Endothelial cell of hepatic sinusoid (primary cell): Measurements from ENCODE around the gene CACNA1H.

Source experiments
- in situ Hi-C: cut with HindIII; loops from 2 replicates; pipeline ENCODE4 v1.10.0; 2017; ENCODE audit warnings: low sequenced_read_pairs

The CACNA1H gene

DNA sequence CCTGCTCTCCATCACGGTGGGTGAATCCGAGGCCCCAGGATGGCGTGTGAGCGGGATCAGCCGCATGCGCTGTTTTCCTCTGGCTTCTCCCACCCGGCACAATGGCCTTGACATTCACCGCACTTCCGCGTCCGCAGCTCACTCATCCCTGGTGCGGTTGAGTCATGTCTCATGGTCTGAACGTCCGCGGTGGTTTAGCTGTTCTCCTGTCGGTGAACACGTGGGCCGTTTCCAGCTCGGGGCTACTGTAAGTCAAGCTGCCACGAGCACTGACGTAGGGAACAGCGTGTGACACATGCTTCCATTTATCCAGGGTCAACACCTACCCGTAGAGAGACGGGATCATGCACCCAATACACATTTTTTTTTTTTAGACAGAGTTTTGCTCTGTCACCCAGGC is 15.3 kb upstream of the CACNA1H start:
- in situ Hi-C loops = loop anchor here (25.0 kb wide), 1 partner anchor 250 kb away; no protein-coding TSS in a partner anchor

DNA sequence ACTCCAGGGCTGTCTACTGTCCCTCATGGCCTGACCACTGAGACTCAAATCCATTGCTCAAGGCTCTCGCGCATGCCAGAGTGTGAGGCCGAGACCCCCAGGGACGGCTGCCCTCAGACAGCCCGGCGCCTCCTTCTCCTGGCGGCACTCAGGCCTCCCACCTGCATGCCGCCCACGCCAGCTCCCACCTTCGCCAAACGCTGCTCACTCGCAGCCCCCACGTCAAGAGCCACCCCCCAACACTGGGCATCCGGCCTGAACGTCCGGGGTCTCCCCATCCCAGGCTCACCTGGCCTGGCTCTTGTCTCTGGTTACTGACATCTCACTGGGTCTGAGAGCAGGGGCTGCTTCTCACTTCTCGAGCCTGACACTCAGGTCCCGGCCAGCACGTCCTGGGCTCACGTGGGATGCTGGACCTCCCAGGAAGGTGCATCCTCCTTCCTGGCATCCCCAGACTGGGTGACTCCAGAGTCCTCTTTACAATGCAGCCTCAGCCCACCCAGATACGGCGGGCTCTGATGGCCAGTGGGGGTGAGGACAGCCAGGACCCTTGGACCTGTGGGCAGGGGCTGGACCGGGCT is 12.2 kb upstream of the CACNA1H start:
- in situ Hi-C loops = loop anchor here (10.0 to 25.0 kb wide), 3 partner anchors 106 to 306 kb away; no protein-coding TSS in a partner anchor

DNA sequence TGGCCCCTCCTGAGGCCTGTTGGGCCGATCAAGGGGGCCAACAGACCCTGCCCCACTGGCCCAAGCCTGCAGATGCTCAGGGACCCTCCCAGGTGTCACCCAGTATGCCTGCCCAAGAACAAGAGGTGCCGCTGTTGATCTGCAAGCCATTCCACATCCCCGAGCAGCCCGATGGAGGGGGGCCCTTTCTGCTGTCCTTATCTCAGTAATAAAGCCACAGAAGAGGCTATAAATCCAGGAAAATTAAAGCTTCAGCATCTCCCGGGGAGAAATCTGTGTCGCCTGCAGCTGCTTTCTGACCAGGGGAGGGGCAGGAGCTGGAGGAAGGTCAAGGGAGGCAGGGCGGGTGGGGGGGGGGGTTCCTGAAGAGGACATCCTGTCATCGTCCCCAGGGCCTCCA is 11.7 kb upstream of the CACNA1H start:
- in situ Hi-C loops = loop anchor here (10.0 to 25.0 kb wide), 3 partner anchors 106 to 306 kb away; no protein-coding TSS in a partner anchor

DNA sequence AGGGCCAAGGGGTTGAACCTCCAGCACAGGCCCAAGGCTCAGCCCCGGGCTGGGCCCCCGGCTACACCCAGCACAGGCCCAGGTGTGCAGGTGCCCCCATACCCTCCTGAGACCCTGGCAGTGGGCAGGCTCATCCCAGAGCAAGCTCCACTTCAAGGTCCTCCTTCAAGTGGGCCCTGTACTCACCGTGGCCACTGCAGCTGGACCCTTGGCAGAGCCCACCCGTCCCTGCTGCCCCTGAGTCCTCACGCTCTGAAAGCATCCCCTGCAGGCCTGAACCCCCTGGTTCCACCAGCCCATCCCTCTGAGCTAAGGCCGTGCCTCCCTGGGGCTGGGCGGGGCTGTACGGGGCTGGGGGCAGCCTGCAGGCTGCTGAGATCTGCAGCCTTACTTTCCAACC is 11.2 kb upstream of the CACNA1H start:
- in situ Hi-C loops = loop anchor here (10.0 to 25.0 kb wide), 3 partner anchors 107 to 307 kb away; no protein-coding TSS in a partner anchor

DNA sequence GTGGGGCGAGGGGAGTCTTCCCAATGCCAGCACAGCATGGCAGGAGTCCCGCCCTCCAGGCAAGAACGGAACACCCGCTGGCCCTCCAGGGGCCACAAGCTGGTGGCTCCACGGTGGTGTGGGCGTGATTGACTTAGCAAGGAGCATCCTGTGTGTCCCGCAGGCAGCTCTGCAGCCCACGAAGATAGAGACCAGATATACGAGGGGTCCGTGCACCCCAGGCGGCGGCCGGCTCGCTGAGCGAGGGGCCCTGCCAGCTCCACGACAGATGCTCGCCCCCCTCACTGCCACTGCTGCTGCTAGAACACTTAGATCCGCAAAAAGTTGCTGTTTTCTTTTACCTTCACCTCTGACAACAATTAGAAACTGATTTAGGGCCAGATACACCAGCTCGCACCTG is 10.0 kb upstream of the CACNA1H start:
- in situ Hi-C loops = loop anchor here (10.0 to 25.0 kb wide), 3 partner anchors 108 to 308 kb away; no protein-coding TSS in a partner anchor

DNA sequence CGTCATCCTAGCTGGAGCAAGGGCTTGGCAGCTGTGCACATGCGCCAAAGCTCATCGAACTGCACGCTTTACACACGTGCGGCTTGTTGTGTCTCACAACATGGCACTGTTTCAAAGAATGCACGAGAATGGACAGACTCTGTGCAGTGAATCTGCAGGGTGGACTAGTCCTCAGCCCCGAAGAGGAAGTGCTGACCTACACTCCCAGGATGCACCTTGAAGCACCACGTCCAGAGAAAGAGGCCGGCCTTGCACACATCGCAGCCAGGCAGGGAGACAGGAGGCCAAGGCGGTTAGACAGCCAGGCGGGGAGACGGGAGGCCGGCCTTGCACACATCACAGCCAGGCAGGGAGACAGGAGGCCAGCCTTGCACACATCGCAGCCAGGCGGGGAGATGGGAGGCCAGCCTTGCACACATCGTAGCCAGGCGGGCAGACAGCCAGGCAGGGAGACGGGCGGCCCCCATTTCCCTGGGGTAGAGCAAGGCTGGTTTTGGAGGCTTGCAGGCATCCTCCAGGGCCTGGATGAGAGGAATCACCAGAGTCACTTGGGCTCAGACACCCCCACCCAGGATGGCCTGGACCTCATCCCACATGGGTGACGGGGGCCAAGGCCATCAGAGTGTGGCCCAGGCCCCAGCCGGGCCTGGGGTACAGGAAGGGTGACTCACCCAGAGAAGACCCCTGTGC is 9.0 kb upstream of the CACNA1H start:
- in situ Hi-C loops = loop anchor here (10.0 to 25.0 kb wide), 3 partner anchors 109 to 309 kb away; no protein-coding TSS in a partner anchor

DNA sequence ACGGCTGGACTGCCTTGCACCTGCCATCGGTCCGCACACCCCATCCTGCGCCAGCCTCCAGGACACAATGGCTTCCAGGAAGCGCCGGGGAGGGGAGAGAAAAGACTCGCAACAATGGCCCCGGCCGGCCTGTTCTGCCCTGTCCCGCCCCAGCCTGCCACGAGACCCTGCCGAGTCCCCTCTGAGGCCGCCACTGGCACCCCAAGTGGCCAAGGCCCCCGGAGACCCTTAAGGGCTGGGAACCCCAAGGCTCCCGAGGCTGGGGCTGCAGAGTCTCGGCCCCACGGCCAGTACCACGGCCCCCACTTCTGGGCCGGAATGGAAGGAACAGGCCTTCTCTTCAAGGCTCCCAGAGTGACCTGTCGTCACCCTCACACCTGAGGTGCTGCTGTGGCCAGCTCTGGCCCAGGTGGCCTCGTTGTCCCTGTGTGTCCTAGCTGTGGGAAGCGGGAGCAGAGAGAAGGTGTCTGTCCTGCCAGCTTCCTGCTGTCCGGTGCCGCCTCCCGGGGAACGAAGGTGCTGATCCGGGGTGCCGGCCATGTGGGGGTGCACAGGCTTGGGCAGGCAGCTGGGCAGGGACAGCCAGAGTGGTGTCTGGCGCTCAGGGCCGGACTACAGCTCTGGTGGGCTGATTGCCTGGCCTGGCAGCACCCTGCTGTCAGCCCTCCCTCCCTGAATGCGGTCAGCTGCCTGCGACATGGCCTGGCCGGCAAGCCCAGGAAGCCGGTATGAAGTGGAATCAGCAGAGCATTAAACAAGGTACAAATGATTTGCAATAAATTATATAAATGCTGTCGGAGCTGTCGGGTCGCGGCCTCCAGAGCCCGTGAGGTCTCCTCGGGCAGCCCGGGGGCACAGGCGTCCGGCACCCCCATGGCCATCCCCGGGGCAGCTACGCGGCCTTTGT is 8.2 kb upstream of the CACNA1H start:
- in situ Hi-C loops = loop anchor here (10.0 to 25.0 kb wide), 3 partner anchors 110 to 310 kb away; no protein-coding TSS in a partner anchor

DNA sequence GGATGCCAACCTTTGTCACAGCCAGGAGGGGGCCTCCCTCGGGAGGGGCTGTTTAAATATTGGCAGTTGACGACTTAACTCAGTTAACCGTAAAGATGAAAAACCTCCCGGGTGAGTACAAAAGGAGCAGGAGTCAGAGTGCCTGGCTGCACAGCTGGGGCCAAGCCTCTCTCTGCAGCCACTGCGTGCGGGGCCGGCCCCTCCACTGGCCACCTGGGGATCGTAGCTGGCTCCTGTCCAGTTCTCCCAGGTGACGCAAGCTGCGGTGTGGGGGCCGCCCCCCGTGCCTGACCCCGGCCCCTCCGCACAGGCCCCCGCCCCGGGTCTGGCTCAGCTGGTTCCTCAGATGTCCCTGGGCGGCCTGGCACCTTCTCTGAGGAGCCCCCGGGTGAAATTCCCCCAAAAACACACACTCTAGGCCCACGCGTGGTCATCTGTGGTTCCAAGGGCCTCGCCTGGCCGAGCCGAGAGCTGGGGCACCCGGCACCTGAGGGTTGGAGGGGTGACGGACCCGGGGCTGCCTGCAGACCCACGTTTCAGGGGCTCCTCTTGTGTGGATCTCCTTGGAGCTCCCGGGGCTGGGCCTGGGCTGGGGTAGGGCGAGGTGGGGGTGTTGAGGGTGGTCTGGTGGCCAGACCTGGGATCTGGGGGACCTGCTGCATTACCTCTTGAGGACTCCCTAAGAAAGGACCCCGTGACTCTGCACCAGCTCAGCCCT is 7.4 kb upstream of the CACNA1H start:
- in situ Hi-C loops = loop anchor here (10.0 to 25.0 kb wide), 3 partner anchors 111 to 311 kb away; no protein-coding TSS in a partner anchor

DNA sequence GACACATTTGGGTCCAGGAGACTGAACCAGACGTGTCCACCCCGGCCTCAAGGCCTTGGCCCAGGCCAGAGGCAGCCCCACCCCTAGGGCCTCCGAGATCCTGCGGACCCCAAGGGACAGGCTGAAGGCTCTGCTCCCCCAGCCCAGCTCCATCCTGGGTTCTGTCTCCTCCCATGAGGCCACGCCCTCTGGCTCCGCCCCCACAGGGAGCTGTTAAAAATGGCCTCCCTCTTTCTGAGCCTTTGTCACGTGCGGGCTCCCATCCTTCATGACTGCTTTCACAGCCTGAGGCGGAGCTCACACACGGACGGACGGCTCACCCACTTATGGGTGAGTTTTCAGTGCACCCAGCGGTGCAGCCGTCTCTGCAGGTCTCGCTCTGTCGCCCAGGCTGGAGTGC is 6.5 kb upstream of the CACNA1H start:
- in situ Hi-C loops = loop anchor here (10.0 to 25.0 kb wide), 3 partner anchors 112 to 312 kb away; no protein-coding TSS in a partner anchor

DNA sequence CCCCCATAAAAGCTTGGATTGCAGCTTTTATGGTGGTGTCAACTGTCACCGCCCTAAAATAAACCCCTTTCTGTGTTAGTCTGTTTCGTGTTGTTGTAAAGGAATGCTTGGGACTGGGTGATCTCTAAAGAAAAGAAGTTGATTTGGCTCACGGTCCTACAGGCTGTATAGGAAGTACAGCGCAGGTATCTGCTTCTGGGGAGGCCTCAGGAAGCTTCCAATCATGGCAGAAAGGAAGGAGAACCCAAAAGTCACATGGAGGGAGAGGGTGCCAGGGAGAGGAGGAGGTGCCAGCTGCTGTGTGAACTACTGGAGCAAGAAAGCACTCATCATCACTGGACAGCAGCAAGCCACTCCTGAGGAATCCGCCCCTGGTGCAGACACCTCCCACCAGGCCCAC is 5.9 kb upstream of the CACNA1H start:
- in situ Hi-C loops = loop anchor here (10.0 to 25.0 kb wide), 3 partner anchors 112 to 312 kb away; no protein-coding TSS in a partner anchor

DNA sequence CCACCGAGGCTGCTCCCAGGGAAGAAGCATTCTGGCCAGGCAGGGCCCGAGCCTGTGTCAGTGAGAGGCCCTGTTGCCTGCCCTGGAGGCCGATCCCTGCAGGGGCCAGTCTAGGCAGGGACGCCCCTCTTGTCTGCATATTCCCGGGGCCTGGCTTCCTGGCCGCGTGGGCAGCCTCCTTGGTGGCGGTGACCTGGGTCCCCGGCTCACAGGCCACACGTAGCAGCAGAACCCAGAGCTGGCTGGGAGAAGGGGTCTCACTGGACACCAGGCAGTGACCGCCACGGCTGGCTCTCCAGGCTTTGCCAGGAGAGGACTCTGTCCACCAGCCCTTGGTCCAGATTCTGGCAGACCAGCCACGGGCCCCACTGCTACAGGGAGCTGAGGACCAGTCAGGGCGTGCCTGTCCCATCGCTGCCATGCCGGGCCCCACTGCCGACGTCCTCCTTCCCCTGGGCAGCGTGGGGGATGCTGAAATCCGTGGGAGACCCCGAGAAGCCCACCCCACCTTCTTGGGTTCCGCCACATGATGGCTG is 3.7 kb upstream of the CACNA1H start:
- in situ Hi-C loops = loop anchor here (10.0 to 25.0 kb wide), 3 partner anchors 114 to 314 kb away; no protein-coding TSS in a partner anchor

DNA sequence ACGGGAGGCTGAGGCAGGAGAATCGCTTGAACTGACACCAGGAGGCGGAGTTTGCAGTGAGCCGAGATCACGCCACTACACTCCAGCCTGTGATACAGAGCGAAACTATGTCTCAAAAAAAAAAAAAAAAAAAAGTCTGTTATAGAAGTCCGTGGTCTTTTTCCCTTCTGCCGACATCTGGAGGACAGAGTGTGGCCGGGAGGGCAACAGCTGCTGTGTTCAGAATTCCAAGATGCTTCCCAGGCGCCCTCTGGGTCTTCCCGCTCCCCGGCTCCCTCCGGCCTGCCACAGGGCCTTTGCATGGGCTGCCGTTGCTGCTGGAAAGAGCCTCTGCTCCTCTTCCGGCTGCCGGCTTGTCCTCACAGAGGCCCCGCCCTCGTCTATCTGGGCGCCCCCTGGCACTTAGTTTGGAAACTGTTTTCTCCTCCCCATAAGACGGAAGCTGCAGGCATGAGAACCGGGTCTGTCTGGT is 2.4 kb upstream of the CACNA1H start:
- in situ Hi-C loops = no loop called here

DNA sequence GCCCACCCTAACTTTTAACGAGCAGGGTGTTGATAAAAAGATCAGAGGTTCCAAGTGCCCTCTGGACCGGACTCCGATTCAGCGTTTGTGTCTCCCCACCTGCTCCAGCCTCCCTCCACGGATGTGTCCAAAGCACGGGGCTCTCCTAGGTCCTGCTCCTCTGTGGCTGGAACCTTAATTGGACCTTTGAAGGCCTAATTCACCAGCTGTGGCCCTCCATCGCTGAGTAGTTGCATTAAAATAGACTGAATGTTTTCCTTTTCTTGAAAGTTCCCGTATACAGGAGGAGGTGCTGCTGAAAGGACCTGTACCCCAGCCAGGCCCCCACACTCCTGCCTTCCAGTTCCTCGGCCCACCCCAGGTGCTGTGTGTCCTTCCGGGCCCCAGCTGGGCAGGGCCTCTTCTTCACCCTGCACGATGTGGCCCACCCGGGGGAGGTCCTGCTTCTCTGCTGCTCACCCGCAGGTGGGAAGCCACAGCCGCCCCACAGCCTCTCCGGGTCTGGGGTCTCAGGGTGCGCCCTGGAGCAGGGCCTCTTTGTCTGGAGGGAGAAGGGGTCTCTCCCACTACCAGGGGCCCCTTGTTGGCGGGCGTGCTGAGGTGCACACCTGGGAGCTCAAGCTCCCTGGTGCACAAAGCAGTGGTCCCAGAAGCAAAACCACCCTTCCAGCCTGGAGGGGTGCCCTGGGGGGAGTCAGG is 1.3 kb upstream of the CACNA1H start:
- in situ Hi-C loops = no loop called here

DNA sequence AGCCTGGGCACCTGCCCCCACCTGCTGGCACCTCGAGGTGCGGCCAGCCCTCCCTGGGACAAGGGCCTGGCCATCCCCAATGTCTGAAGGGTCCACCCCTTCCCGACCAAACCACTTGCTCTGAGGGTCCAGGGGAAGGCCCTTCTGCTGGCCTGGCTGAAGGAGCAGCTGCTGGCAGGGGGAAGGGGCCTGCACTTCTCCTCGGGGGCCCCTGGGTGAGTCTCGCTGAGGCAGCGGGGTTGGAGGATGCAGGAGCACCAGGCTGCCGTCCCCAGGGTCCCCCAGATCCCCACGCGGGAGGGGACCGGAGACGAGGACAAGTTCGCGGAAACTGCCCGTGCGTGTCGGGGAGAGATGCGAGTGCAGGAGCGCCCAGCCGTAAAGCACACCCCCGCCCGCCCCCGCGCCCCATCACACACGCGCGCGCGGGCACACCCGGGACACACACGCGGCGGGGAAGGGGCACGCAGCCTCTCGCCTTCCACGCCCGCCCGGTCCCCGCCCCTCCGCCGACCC is 725 bp upstream of the CACNA1H start:
- in situ Hi-C loops = no loop called here

DNA sequence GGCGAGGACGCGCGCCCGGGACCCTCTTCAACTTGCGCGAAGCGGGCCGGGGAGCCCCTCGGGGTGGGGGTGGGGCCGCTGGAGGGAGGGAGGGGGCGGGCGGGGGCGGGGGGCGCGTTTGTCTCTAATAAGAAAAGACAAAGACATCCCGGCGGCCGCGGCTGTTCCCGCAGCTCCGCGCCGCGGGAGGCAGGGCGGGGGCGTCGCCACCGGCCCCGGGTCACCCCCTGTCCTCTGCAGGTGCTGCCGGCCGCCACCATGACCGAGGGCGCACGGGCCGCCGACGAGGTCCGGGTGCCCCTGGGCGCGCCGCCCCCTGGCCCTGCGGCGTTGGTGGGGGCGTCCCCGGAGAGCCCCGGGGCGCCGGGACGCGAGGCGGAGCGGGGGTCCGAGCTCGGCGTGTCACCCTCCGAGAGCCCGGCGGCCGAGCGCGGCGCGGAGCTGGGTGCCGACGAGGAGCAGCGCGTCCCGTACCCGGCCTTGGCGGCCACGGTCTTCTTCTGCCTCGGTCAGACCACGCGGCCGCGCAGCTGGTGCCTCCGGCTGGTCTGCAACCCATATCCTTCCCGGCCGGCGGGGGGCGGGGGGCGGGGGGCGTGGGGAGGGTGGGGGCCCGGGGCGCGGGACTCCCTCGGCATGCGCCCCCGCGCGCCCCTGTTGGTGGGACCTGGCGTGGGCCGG is 714 bp downstream of the CACNA1H start:
- in situ Hi-C loops = no loop called here

DNA sequence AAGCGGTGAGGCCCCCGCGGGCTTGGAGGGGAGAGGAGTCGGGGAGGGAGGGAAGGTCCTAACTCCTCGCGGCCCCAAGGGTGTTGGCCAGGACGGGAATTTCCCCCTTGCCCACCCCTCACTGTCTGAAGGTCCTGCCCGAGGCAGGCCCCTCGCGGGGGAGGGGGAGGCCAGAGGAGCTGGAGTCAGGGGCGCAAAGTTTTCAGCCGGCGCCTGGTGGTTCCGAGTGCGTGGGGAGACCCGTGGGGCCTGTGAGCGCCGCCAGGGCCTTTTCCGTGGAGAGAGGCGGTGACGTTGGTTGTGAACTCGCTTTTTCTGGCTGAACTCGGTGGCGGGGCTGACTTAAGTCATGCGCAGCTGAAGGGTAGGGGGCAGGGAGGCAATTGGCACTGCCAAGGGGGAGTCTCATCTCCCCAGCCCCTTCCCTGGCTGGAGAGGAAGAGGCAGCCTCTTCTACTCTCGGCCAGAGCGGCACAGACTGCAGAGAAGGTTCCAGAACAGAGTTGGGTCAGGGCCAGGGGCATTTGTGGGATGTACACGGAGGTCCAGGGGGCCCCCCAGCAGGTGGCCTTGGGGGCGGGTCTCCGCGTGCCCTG is 1.5 kb downstream of the CACNA1H start:
- in situ Hi-C loops = no loop called here

DNA sequence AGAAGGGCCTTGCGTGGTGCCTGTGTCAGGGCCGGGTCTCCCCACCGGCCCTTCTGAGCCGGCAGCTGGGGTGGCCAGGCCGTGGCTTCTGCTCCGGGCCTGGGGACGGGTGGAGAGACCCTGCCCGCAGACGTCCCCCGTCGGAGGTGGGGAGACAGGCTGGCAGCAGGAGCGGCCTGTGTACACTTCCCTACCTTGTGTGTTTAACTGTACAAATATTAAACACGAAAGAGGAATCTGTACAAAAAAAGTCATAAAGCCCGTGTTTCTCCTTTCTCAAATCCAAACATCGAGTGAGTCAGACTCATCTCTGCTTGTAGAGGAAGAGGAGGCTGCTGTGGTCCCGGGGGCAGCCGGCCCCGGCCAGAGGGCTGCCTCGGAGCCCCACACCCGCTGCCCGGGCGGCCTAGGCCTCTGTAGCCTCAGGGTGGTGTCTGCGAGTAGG is 2.0 kb downstream of the CACNA1H start:
- in situ Hi-C loops = no loop called here
